PC-3 (cell line): Measurements from ENCODE around the gene TSNAX.

Source experiments
- EZH2 ChIP-seq: fragments of 300-600 bp; sonication (generic); IDR thresholded peaks from one replicate; pipeline ENCODE4 v1.6.1; 2017; ENCODE audit warnings: antibody characterized with exemption, mild to moderate bottlenecking, low read length; ENCODE audit not compliant: unreplicated experiment
- EZH2phosphoT487 ChIP-seq: fragments of 300-600 bp; sonication (generic); IDR thresholded peaks from 2 replicates; pipeline ENCODE4 v1.6.1; 2018; ENCODE audit warnings: mild to moderate bottlenecking, antibody characterized with exemption, low read length, borderline replicate concordance
- TF ChIP-seq, protein P1 (sequence below): fragments of 300-600 bp; sonication (generic); conservative IDR thresholded peaks from 2 replicates; pipeline ENCODE4 v1.5.1; 2017; ENCODE audit warnings: antibody characterized with exemption, low read depth, mild to moderate bottlenecking, low read length

- TF ChIP-seq, protein P1, sequence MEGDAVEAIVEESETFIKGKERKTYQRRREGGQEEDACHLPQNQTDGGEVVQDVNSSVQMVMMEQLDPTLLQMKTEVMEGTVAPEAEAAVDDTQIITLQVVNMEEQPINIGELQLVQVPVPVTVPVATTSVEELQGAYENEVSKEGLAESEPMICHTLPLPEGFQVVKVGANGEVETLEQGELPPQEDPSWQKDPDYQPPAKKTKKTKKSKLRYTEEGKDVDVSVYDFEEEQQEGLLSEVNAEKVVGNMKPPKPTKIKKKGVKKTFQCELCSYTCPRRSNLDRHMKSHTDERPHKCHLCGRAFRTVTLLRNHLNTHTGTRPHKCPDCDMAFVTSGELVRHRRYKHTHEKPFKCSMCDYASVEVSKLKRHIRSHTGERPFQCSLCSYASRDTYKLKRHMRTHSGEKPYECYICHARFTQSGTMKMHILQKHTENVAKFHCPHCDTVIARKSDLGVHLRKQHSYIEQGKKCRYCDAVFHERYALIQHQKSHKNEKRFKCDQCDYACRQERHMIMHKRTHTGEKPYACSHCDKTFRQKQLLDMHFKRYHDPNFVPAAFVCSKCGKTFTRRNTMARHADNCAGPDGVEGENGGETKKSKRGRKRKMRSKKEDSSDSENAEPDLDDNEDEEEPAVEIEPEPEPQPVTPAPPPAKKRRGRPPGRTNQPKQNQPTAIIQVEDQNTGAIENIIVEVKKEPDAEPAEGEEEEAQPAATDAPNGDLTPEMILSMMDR = peak; percentile 71
- no peak for TF ChIP-seq EZH2
- no peak for TF ChIP-seq EZH2phosphoT487
These were observed 55.6 kb downstream of the TSNAX start for GRCh38 chr1:231584117-231584516.
